Fibroblast of mammary gland (primary cell): ENCODE data around the gene SENP2.
"Not testable (repeated sequence)": the region's sequence is repeated elsewhere in the genome, so short reads cannot be mapped to it uniquely, and the experiment has no call there.

Experiments
- DNase-seq: peaks from one replicate; pipeline ENCODE4 v3.0.0-alpha.2; 2010; ENCODE audit warnings: low read depth
- H3K4me3 ChIP-seq: 2 replicates; pipeline ENCODE4 v1.5.1; 2011; ENCODE audit warnings: low read depth, mild to moderate bottlenecking, low read length, moderate library complexity; ENCODE audit not compliant: control insufficient read depth
- CTCF ChIP-seq: conservative IDR thresholded peaks from 2 replicates; pipeline ENCODE4 v1.5.1; 2011; ENCODE audit warnings: low read depth, low read length, inconsistent platforms; ENCODE audit not compliant: control insufficient read depth, insufficient read depth

Gene SENP2

DNA sequence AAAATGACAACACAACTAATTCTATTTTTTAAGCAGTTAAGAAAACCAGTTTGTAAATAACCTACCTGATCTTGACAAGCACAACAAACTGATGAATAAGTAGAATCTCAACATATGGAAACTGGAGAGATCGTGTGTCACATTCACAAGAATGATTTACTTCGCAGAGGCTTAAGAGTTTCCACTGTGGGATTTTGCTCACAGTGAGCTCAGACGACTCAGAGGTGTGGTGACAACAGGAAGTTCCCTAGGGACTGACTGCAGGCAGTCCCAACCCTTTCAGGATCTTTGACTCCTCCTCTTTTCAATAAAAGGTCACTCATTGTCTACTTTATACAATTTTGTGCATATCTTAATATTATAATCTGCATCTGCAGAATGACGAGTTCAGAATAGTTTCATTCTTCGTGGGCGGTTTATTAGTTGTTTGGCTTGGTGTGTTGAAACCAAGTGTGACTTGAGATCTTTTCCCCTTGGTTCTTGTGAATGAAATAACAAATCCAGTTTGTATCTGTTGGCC lies 33.7 kb upstream of the SENP2 start, which contains the start of gene LIPH:
TSS of gene LIPH (minus strand) at position 231 of the 520 bp plus-strand sequence. CDS start at position 114, 117 bp downstream.
- no peak for TF ChIP-seq CTCF
- H3K4me3 ChIP-seq: no peak within 1 kb of the TSS
- DNase-seq: peak; percentile 49

DNA sequence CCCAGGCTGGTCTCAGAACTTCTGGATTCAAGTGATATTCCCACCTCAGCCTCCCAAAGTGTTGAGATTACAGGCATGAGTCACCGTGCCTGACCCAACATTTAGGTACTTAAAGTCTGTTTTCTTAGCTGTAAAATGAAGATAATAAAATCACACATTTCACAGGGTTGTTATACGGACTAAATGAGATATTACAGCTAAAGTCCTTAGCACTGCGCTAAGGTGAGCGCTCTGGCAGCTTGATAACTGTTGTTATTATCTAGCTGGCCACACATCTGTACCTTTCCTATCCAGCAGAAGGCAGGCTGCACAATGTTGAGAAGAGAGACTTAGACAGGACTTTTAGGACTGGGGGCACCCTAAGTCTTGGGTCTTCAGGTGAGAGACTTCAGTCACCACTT lies 31.0 kb upstream of the SENP2 start:
- H3K4me3 ChIP-seq: no peak overlapping the region
- no peak for TF ChIP-seq CTCF
- no peak for DNase-seq

DNA sequence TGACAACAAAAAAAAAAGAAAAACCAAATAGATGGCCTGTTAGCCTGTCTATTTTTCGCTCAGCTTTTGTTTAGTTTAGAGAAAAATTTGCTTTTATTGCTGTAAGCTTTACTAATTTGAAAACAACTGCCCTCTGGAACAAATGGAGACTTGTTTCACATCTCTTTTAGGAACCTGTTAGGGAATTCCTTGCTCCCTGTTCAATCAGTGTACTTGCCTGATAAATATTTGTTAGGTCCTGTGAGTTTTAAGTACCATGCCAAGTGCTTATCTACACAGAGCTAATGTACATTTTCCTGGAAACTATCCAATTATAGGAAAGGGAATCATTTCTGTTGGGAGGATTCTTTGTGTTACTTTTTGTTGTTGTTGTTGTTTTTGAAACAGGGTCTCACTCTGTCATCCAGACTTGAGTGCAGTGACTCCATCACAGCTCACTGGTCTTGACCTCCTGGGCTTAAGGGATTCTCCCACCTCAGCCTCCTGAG lies 30.2 kb upstream of the SENP2 start:
- no peak overlapping the region for H3K4me3 ChIP-seq
- no peak for TF ChIP-seq CTCF
- DNase-seq: no peak

- DNase-seq, H3K4me3 ChIP-seq: not testable (repeated sequence)
Observed at GRCh38 chr3:185556640-185557039, 29.5 kb upstream of the SENP2 start.

- TF ChIP-seq CTCF: no peak
- DNase-seq: no peak
- H3K4me3 ChIP-seq: no peak overlapping the region
Observed at GRCh38 chr3:185558395-185558794, 27.7 kb upstream of the SENP2 start.

- TF ChIP-seq CTCF: no peak
- DNase-seq: no peak
- H3K4me3 ChIP-seq: no peak overlapping the region
Observed at GRCh38 chr3:185559706-185560090, 26.4 kb upstream of the SENP2 start.

GRCh38 chr3:185560676-185561075 lies 25.4 kb upstream of the SENP2 start:
- TF ChIP-seq CTCF: no peak
- no peak for DNase-seq
- H3K4me3 ChIP-seq: no peak overlapping the region
